T-helper 1 cell (primary cell): ENCODE data around the gene TEX36.
"Not testable (repeated sequence)": the region's sequence is repeated elsewhere in the genome, so short reads cannot be mapped to it uniquely, and the experiment has no call there.

Experiments used
- DNase-seq, 5 donors: peaks; one replicate each; pipeline ENCODE4 v3.0.0-alpha.2; 2012 to 2020

The TEX36 gene

GRCh38 chr10:125692196-125692595 is 9.2 kb upstream of the TEX36 start:
- no peak for DNase-seq

GRCh38 chr10:125691160-125691981 is 8.4 kb upstream of the TEX36 start:
- DNase-seq, result no peak

- DNase-seq, result no peak
Measured at GRCh38 chr10:125689955-125690569, 7.1 kb upstream of the TEX36 start.

GRCh38 chr10:125687507-125688185 is 4.7 kb upstream of the TEX36 start:
- DNase-seq, result no peak

- DNase-seq, result no peak
Measured at GRCh38 chr10:125684581-125684980, 1.6 kb upstream of the TEX36 start.

GRCh38 chr10:125683821-125684220 is 858 bp upstream of the TEX36 start:
- no peak for DNase-seq

GRCh38 chr10:125679436-125679835 is 3.5 kb downstream of the TEX36 start:
- DNase-seq, result no peak

- DNase-seq, result no peak
Measured at GRCh38 chr10:125672884-125673283, 10.1 kb downstream of the TEX36 start.

GRCh38 chr10:125662584-125662983 is 20.4 kb downstream of the TEX36 start:
- no peak for DNase-seq

- DNase-seq, result no peak
Measured at GRCh38 chr10:125661941-125662515, 20.9 kb downstream of the TEX36 start.

GRCh38 chr10:125661431-125661940 is 21.5 kb downstream of the TEX36 start:
- no peak for DNase-seq

- no peak for DNase-seq
Measured at GRCh38 chr10:125659071-125659470, 23.9 kb downstream of the TEX36 start.

GRCh38 chr10:125656523-125656922 is 26.4 kb downstream of the TEX36 start:
- DNase-seq, result no peak

GRCh38 chr10:125653113-125653512 is 29.9 kb downstream of the TEX36 start:
- not testable (repeated sequence) for DNase-seq

GRCh38 chr10:125646311-125646710 is 36.7 kb downstream of the TEX36 start:
- DNase-seq, result no peak

GRCh38 chr10:125641398-125641797 is 41.6 kb downstream of the TEX36 start:
- DNase-seq, result no peak

GRCh38 chr10:125640653-125641052 is 42.3 kb downstream of the TEX36 start:
- no peak for DNase-seq

- DNase-seq, result no peak
Measured at GRCh38 chr10:125639846-125640245, 43.1 kb downstream of the TEX36 start.

- no peak for DNase-seq
Measured at GRCh38 chr10:125638555-125638954, 44.4 kb downstream of the TEX36 start.

- DNase-seq, result no peak
Measured at GRCh38 chr10:125637496-125637895, 45.5 kb downstream of the TEX36 start.

GRCh38 chr10:125634606-125635005 is 48.4 kb downstream of the TEX36 start:
- DNase-seq, result no peak

GRCh38 chr10:125633517-125633999 is 49.4 kb downstream of the TEX36 start:
- DNase-seq, result no peak

- no peak for DNase-seq
Measured at GRCh38 chr10:125631806-125632205, 51.2 kb downstream of the TEX36 start.
